Fibroblast of lung (primary cell): ENCODE measurements around the gene LXN.

ENCODE experiments used
- EZH2 ChIP-seq: IDR thresholded peaks from 2 replicates; pipeline ENCODE4 v1.5.1; 2012; ENCODE audit warnings: low read length, control low read depth, mild to moderate bottlenecking; ENCODE audit errors: missing control alignments
- TF ChIP-seq, protein P1 (sequence below), 2 donors: IDR thresholded peaks in 1 of 2; conservative IDR thresholded peaks in 1 of 2; 1 replicate in 1 of 2; 2 replicates in 1 of 2; pipeline ENCODE4 v1.5.1; 2011 to 2012; ENCODE audit warnings: low read length in 2 of 2, control low read depth in 1 of 2, inconsistent platforms in 1 of 2, low read depth in 1 of 2, mild to moderate bottlenecking in 1 of 2

- TF ChIP-seq, protein P1, sequence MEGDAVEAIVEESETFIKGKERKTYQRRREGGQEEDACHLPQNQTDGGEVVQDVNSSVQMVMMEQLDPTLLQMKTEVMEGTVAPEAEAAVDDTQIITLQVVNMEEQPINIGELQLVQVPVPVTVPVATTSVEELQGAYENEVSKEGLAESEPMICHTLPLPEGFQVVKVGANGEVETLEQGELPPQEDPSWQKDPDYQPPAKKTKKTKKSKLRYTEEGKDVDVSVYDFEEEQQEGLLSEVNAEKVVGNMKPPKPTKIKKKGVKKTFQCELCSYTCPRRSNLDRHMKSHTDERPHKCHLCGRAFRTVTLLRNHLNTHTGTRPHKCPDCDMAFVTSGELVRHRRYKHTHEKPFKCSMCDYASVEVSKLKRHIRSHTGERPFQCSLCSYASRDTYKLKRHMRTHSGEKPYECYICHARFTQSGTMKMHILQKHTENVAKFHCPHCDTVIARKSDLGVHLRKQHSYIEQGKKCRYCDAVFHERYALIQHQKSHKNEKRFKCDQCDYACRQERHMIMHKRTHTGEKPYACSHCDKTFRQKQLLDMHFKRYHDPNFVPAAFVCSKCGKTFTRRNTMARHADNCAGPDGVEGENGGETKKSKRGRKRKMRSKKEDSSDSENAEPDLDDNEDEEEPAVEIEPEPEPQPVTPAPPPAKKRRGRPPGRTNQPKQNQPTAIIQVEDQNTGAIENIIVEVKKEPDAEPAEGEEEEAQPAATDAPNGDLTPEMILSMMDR (conservative IDR thresholded peaks at IDR 0.05 in 1 of 2, IDR thresholded peaks at IDR 0.05 in 1 of 2; ENCODE audit: low read depth in 1 of 2, low read length in 2 of 2), result no peak
- no peak for TF ChIP-seq EZH2
Measured at GRCh38 chr3:158658889-158659288, 13.6 kb downstream of the LXN start.
